WTC11 (cell line): ENCODE measurements around the gene SLC30A1.

ENCODE experiments used
- ETV6 ChIP-seq: sonication (generic); formaldehyde crosslinking; IDR thresholded peaks from 2 replicates; pipeline ENCODE4 v1.8.1; 2022; ENCODE audit warnings: mild to moderate bottlenecking, missing genetic modification reagents
- FOXJ3 ChIP-seq: sonication (generic); formaldehyde crosslinking; IDR thresholded peaks from 2 replicates; pipeline ENCODE4 v1.9.0; 2021; ENCODE audit warnings: missing genetic modification reagents, mild to moderate bottlenecking, borderline replicate concordance
- MXD4 ChIP-seq: fragments of 250-450 bp; sonication (Bioruptor Pico); IDR thresholded peaks from 2 replicates; pipeline ENCODE4 v1.8.0; 2021; ENCODE audit warnings: mild to moderate bottlenecking, moderate library complexity, borderline replicate concordance
- NFE2L1 ChIP-seq: sonication (generic); formaldehyde crosslinking; IDR thresholded peaks from 2 replicates; pipeline ENCODE4 v1.8.1; 2023; ENCODE audit warnings: missing genetic modification reagents
- NFYB ChIP-seq: sonication (generic); formaldehyde crosslinking; conservative IDR thresholded peaks from 2 replicates; pipeline ENCODE4 v1.8.0; 2022; ENCODE audit warnings: low read depth, missing genetic modification reagents
- NR1H2 ChIP-seq: sonication (generic); formaldehyde crosslinking; IDR thresholded peaks from 2 replicates; pipeline ENCODE4 v1.9.0; 2021; ENCODE audit warnings: mild to moderate bottlenecking, moderate library complexity, missing genetic modification reagents
- TCF7 ChIP-seq: sonication (generic); formaldehyde crosslinking; IDR thresholded peaks from 2 replicates; pipeline ENCODE4 v1.8.0; 2022; ENCODE audit warnings: mild to moderate bottlenecking, low read depth, missing genetic modification reagents, moderate library complexity
- TEAD4 ChIP-seq: sonication (generic); formaldehyde crosslinking; IDR thresholded peaks from 2 replicates; pipeline ENCODE4 v1.8.0; 2022; ENCODE audit warnings: mild to moderate bottlenecking, missing genetic modification reagents
- ZNF416 ChIP-seq: fragments of 250-450 bp; sonication (Bioruptor Pico); IDR thresholded peaks from 2 replicates; pipeline ENCODE4 v1.9.0; 2021; ENCODE audit warnings: mild to moderate bottlenecking, inconsistent platforms
- TF ChIP-seq, protein P1 (sequence below): fragments of 200-600 bp; IDR thresholded peaks from 2 replicates; pipeline ENCODE4 v1.8.0; 2022; ENCODE audit warnings: antibody characterized with exemption
- TF ChIP-seq, protein P2 (sequence below): sonication (generic); formaldehyde crosslinking; IDR thresholded peaks from 2 replicates; pipeline ENCODE4 v1.8.1; 2023; ENCODE audit warnings: mild to moderate bottlenecking, missing genetic modification reagents, moderate library complexity
- TF ChIP-seq, protein P3 (sequence below): sonication (generic); formaldehyde crosslinking; conservative IDR thresholded peaks from 2 replicates; pipeline ENCODE4 v1.8.1; 2022; ENCODE audit warnings: mild to moderate bottlenecking, missing genetic modification reagents
- TF ChIP-seq, protein P4 (sequence below): sonication (generic); formaldehyde crosslinking; IDR thresholded peaks from 2 replicates; pipeline ENCODE4 v1.8.0; 2022; ENCODE audit warnings: mild to moderate bottlenecking, missing genetic modification reagents
- TF ChIP-seq, protein P5 (sequence below): sonication (generic); formaldehyde crosslinking; IDR thresholded peaks from 2 replicates; pipeline ENCODE4 v1.8.0; 2023; ENCODE audit warnings: missing genetic modification reagents

DNA sequence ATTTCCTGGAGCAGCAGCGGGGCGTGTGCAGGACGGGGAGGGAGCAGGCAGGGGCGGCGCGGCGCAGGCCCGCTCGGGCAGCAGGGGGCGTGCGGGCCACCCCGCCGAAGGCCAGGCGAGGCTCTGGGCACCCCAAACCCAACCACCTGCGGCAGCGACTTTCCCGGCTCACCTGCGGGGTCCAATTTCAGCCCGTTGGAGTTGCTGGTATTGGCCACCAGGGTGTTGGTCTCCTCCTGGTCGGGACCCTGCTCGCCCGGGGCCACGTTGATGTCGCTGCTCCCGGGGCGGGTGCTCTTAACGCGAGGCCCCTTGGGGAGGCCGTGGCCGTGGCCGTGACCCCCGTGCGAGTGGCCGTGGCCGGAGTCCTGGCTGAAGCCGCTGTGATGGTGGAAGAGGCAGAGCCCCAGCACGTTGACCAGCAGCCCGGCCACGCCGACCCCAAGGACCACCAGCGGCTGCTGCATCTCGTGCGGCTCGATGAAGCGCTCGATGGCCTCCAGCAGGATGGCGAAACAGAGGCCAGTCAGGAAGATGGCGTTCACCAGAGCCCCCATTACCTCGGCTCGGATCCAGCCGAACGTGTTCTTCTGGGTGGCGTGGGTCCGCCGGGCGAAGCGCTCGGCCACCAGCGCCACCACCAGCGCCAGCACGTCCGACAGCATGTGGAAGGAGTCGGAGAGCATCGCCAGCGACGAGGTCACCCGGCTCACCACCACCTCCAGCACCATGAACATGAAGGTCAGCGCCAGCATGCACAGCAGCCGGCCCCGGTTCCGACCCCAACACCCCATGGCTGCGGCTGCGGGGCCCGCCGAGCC is 932 bp downstream of the SLC30A1 start:
- TF ChIP-seq ZNF416 (CRISPR knock-in tag) (no peak), TEAD4 (CRISPR knock-in tag) (no peak), ETV6 (CRISPR knock-in tag) (peak; percentile 19; the same call in 1 of the 2 replicates), MXD4 (no peak), FOXJ3 (no peak), NFE2L1 (CRISPR knock-in tag) (peak; percentile 59; the same call in 1 of the 2 replicates), NR1H2 (CRISPR knock-in tag) (no peak), TCF7 (peak; percentile 42; the same call in 1 of the 2 replicates), NFYB (peak; percentile 22; the same call in 1 of the 2 replicates)
- TF ChIP-seq, protein P1, sequence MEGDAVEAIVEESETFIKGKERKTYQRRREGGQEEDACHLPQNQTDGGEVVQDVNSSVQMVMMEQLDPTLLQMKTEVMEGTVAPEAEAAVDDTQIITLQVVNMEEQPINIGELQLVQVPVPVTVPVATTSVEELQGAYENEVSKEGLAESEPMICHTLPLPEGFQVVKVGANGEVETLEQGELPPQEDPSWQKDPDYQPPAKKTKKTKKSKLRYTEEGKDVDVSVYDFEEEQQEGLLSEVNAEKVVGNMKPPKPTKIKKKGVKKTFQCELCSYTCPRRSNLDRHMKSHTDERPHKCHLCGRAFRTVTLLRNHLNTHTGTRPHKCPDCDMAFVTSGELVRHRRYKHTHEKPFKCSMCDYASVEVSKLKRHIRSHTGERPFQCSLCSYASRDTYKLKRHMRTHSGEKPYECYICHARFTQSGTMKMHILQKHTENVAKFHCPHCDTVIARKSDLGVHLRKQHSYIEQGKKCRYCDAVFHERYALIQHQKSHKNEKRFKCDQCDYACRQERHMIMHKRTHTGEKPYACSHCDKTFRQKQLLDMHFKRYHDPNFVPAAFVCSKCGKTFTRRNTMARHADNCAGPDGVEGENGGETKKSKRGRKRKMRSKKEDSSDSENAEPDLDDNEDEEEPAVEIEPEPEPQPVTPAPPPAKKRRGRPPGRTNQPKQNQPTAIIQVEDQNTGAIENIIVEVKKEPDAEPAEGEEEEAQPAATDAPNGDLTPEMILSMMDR: peak; percentile 52; the same call in 1 of the 2 replicates
- TF ChIP-seq, protein P2, sequence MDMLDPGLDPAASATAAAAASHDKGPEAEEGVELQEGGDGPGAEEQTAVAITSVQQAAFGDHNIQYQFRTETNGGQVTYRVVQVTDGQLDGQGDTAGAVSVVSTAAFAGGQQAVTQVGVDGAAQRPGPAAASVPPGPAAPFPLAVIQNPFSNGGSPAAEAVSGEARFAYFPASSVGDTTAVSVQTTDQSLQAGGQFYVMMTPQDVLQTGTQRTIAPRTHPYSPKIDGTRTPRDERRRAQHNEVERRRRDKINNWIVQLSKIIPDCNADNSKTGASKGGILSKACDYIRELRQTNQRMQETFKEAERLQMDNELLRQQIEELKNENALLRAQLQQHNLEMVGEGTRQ (CRISPR knock-in tag): no peak
- TF ChIP-seq, protein P3, sequence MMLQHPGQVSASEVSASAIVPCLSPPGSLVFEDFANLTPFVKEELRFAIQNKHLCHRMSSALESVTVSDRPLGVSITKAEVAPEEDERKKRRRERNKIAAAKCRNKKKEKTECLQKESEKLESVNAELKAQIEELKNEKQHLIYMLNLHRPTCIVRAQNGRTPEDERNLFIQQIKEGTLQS (CRISPR knock-in tag): peak; percentile 62; the same call in 1 of the 2 replicates
- TF ChIP-seq, protein P4, sequence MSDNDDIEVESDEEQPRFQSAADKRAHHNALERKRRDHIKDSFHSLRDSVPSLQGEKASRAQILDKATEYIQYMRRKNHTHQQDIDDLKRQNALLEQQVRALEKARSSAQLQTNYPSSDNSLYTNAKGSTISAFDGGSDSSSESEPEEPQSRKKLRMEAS (CRISPR knock-in tag): peak; percentile 62; the same call in 1 of the 2 replicates
- TF ChIP-seq, protein P5, sequence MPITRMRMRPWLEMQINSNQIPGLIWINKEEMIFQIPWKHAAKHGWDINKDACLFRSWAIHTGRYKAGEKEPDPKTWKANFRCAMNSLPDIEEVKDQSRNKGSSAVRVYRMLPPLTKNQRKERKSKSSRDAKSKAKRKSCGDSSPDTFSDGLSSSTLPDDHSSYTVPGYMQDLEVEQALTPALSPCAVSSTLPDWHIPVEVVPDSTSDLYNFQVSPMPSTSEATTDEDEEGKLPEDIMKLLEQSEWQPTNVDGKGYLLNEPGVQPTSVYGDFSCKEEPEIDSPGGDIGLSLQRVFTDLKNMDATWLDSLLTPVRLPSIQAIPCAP (CRISPR knock-in tag): 0 out of 2 replicates have a peak, but pooled peaks have one; percentile 61
